ENCODE measurements around the gene NNMT.

NNMT gene

GRCh38 chr11:114310095-114310494, 13.9 kb downstream of the NNMT start:
- TF ChIP-seq CTCF (IDR thresholded peaks at IDR 0.05; ENCODE audit: low read length) (no peak), EZH2 (IDR thresholded peaks at IDR 0.05; ENCODE audit: borderline replicate concordance, low read length) (no peak)
- no peak overlapping the region for H3K27ac ChIP-seq (ENCODE audit: low read depth, low read length, poor library complexity, severe bottlenecking)
- H3K27me3 ChIP-seq (ENCODE audit: insufficient read depth, low read length) = no peaks in the 10 kb centered on the region; the same call in 1 of the 2 replicates
- H3K9ac ChIP-seq (ENCODE audit: low read length) = no peak overlapping the region
- H3K4me1 ChIP-seq (ENCODE audit: insufficient read depth, low read length, severe bottlenecking) = no peaks in the 10 kb centered on the region
- H3K36me3 ChIP-seq (ENCODE audit: insufficient read depth, low read length) = no peaks in the 10 kb centered on the region
- no peaks in the 10 kb centered on the region for H3F3A ChIP-seq (ENCODE audit: insufficient read depth, low read length)
- no peaks in the 10 kb centered on the region for H4K20me1 ChIP-seq (ENCODE audit: insufficient read depth, low read length)
- no peaks in the 10 kb centered on the region for H3K9me2 ChIP-seq (ENCODE audit: low read depth, low read length)
- no peaks in the 10 kb centered on the region for H3K9me3 ChIP-seq (ENCODE audit: low read length)
- no peak overlapping the region for H3K4me3 ChIP-seq (ENCODE audit: low read depth, low read length, poor library complexity, severe bottlenecking)
- no peaks in the 10 kb centered on the region for H3K79me2 ChIP-seq (ENCODE audit: insufficient read depth, low read length)
- no peak overlapping the region for H2AFZ ChIP-seq (ENCODE audit: low read length)
- H3K4me2 ChIP-seq (ENCODE audit: low read length) = no peak overlapping the region

- TF ChIP-seq EZH2 (IDR thresholded peaks at IDR 0.05; ENCODE audit: borderline replicate concordance, low read length) = no peak
- no peak for TF ChIP-seq CTCF (IDR thresholded peaks at IDR 0.05; ENCODE audit: low read length)
- Histone ChIP-seq H3K4me1 (ENCODE audit: insufficient read depth, low read length, severe bottlenecking) (no peaks in the 10 kb centered on the region), H4K20me1 (ENCODE audit: insufficient read depth, low read length) (no peaks in the 10 kb centered on the region), H3K36me3 (ENCODE audit: insufficient read depth, low read length) (no peaks in the 10 kb centered on the region), H3F3A (ENCODE audit: insufficient read depth, low read length) (no peaks in the 10 kb centered on the region), H3K4me2 (ENCODE audit: low read length) (no peak overlapping the region), H3K9me2 (ENCODE audit: low read depth, low read length) (no peaks in the 10 kb centered on the region), H3K9me3 (ENCODE audit: low read length) (no peaks in the 10 kb centered on the region), H3K4me3 (ENCODE audit: low read depth, low read length, poor library complexity, severe bottlenecking) (no peak overlapping the region), H3K79me2 (ENCODE audit: insufficient read depth, low read length) (no peaks in the 10 kb centered on the region), H3K27me3 (ENCODE audit: insufficient read depth, low read length) (no peaks in the 10 kb centered on the region; the same call in 1 of the 2 replicates), H3K27ac (ENCODE audit: low read depth, low read length, poor library complexity, severe bottlenecking) (no peak overlapping the region), H2AFZ (ENCODE audit: low read length) (no peak overlapping the region), H3K9ac (ENCODE audit: low read length) (no peak overlapping the region)
Measured at GRCh38 chr11:114311946-114312345, 15.7 kb downstream of the NNMT start.

- H3K4me1 ChIP-seq (ENCODE audit: insufficient read depth, low read length, severe bottlenecking) = no peaks in the 10 kb centered on the region
- no peaks in the 10 kb centered on the region; the same call in 1 of the 2 replicates for H3K27me3 ChIP-seq (ENCODE audit: insufficient read depth, low read length)
- H3F3A ChIP-seq (ENCODE audit: insufficient read depth, low read length) = no peaks in the 10 kb centered on the region
Measured at GRCh38 chr11:114314096-114314495, 17.9 kb downstream of the NNMT start.

More at GRCh38 chr11:114314096-114314495, 17.9 kb downstream of the NNMT start:
- H4K20me1 ChIP-seq (ENCODE audit: insufficient read depth, low read length) = no peaks in the 10 kb centered on the region
- no peaks in the 10 kb centered on the region for H3K36me3 ChIP-seq (ENCODE audit: insufficient read depth, low read length)
- H3K9me2 ChIP-seq (ENCODE audit: low read depth, low read length) = no peaks in the 10 kb centered on the region
- no peaks in the 10 kb centered on the region for H3K79me2 ChIP-seq (ENCODE audit: insufficient read depth, low read length)
- H3K4me2 ChIP-seq (ENCODE audit: low read length) = no peak overlapping the region
- TF ChIP-seq EZH2 (IDR thresholded peaks at IDR 0.05; ENCODE audit: borderline replicate concordance, low read length) = no peak
- TF ChIP-seq CTCF (IDR thresholded peaks at IDR 0.05; ENCODE audit: low read length) = no peak
- H2AFZ ChIP-seq (ENCODE audit: low read length) = no peak overlapping the region
- H3K27ac ChIP-seq (ENCODE audit: low read depth, low read length, poor library complexity, severe bottlenecking) = no peak overlapping the region
- no peak overlapping the region for H3K4me3 ChIP-seq (ENCODE audit: low read depth, low read length, poor library complexity, severe bottlenecking)
- H3K9ac ChIP-seq (ENCODE audit: low read length) = no peak overlapping the region
- H3K9me3 ChIP-seq (ENCODE audit: low read length) = no peaks in the 10 kb centered on the region
